Lung (tissue), 12 donors: ENCODE data around the gene SYK. TPM values are rescaled to one million over a fixed set of nuclear protein-coding genes. Genes with fewer than 3 reads are reported as not detected.

ENCODE experiments used
- ATAC-seq: fragments of 200-7000 bp; cut with Tn5 transposase; one replicate; pipeline ENCODE4 v1.9.1; 2020; ENCODE audit warnings: moderate number of reproducible peaks; ENCODE audit not compliant: insufficient read depth, low FRiP score
- DNase-seq, 3 donors: peaks; one replicate each; pipeline ENCODE4 v3.0.0-alpha.2; 2013 to 2017
- H3K27ac ChIP-seq, 2 donors: one replicate each; pipeline ENCODE4 v1.5.1; 2013; ENCODE audit warnings: mild to moderate bottlenecking in 2 of 2, moderate library complexity in 2 of 2, control low read depth in 1 of 2, inconsistent platforms in 1 of 2, low read depth in 1 of 2, low read length in 1 of 2
- H3K27me3 ChIP-seq, 3 donors: one replicate each; pipeline ENCODE4 v1.5.1; 2013; ENCODE audit warnings: low read length in 2 of 3; ENCODE audit not compliant: control insufficient read depth in 3 of 3, insufficient read depth in 3 of 3
- H3K36me3 ChIP-seq, 4 donors: one replicate each; pipeline ENCODE4 v1.5.1; 2013; ENCODE audit warnings: low read length in 4 of 4, mild to moderate bottlenecking in 1 of 4, moderate library complexity in 1 of 4; ENCODE audit not compliant: control insufficient read depth in 4 of 4, insufficient read depth in 4 of 4
- H3K4me1 ChIP-seq, 5 donors: one replicate each; pipeline ENCODE4 v1.5.1; 2013; ENCODE audit warnings: low read length in 5 of 5, mild to moderate bottlenecking in 2 of 5, moderate library complexity in 1 of 5; ENCODE audit not compliant: control insufficient read depth in 5 of 5, insufficient read depth in 5 of 5
- H3K4me3 ChIP-seq: one replicate; pipeline ENCODE4 v1.5.1; 2013; ENCODE audit warnings: mild to moderate bottlenecking, control low read depth, moderate library complexity
- H3K9ac ChIP-seq, 2 donors: one replicate each; pipeline ENCODE4 v1.5.1; 2013; ENCODE audit warnings: low read length in 2 of 2, control low read depth in 1 of 2; ENCODE audit not compliant: insufficient read depth in 1 of 2
- H3K9me3 ChIP-seq, 4 donors: one replicate each; pipeline ENCODE4 v1.5.1; 2013; ENCODE audit warnings: low read length in 3 of 4, mild to moderate bottlenecking in 1 of 4, moderate library complexity in 1 of 4; ENCODE audit not compliant: control insufficient read depth in 4 of 4, insufficient read depth in 3 of 4
- WGBS, 2 donors: extraction: QIAGEN DNeasy Blood & Tissue Kit; methylation state at CpG; one replicate each; pipeline ENCODE4 v1.1.7; 2013; 5-methylcytosine and 5-hydroxymethylcytosine counted together
- polyA plus RNA-seq, 2 donors: library from polyadenylated mRNA; stranded (reverse); fragments of 200-250 nt; gene quantifications; one replicate each; pipeline ENCODE4 v1.2.1, GENCODE V29; 2013
- total RNA-seq, 2 donors: library from RNA; depleted of rRNA in 1 of 2; stranded (reverse); fragments of >200 nt in 1 of 2; gene quantifications; one replicate each; pipeline ENCODE4 v1.2.1, GENCODE V29; 2014 to 2021
- TF ChIP-seq, protein P1 (sequence below): IDR thresholded peaks from 2 replicates; pipeline ENCODE4 v1.5.1; 2012; ENCODE audit warnings: mild to moderate bottlenecking; ENCODE audit errors: control extremely low read depth, extremely low read depth
- donor health status: control.
- donor health status: control.
- donor health status: Bipolar disorder and iron deficiency.
- donor health status: healthy.
- donor health status: DM: yes; HTN: yes; CAD: no.

SYK gene
- total and polyA plus RNA-seq, 4 donors: 13.7 to 71.6 (median 35.0) TPM

DNA sequence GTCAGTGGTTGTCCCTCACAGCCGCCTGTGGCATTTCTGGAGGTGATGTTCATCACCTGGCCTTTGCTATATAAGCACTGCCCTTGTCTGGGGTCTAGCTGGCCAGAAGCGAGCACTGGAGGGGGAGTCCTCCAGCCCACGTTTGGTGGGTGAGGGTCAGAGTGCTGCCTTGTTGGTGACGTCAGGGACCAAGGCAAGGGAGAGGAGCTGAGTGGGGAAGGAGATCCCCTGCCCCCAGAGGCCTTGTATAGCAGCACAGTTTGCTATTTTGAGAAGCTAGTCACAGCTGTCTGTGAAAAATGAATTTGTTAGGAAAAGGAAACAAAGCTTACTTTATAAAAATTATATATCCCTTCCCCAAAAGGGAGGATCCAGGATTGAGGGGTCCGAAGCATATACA is 49.8 kb downstream of the SYK start:
- Histone ChIP-seq H3K4me1 (peaks cover 0 to 8% (median 2%) of the 10 kb centered on the region in 5 donors), H3K4me3 (no peak overlapping the region), H3K9ac (no peak overlapping the region), H3K27ac (no peak overlapping the region), H3K9me3 (no peaks in the 10 kb centered on the region), H3K27me3 (no peaks in the 10 kb centered on the region), H3K36me3 (peaks cover 0 to 2% (median 0%) of the 10 kb centered on the region in 4 donors)
- ATAC-seq (no peak), DNase-seq (peak in 1 of 3 donors; percentile 29)
- 81 to 86% methylated on average over 5 of the region's 5 CpGs for WGBS, 2 donors
- TF ChIP-seq, protein P1, sequence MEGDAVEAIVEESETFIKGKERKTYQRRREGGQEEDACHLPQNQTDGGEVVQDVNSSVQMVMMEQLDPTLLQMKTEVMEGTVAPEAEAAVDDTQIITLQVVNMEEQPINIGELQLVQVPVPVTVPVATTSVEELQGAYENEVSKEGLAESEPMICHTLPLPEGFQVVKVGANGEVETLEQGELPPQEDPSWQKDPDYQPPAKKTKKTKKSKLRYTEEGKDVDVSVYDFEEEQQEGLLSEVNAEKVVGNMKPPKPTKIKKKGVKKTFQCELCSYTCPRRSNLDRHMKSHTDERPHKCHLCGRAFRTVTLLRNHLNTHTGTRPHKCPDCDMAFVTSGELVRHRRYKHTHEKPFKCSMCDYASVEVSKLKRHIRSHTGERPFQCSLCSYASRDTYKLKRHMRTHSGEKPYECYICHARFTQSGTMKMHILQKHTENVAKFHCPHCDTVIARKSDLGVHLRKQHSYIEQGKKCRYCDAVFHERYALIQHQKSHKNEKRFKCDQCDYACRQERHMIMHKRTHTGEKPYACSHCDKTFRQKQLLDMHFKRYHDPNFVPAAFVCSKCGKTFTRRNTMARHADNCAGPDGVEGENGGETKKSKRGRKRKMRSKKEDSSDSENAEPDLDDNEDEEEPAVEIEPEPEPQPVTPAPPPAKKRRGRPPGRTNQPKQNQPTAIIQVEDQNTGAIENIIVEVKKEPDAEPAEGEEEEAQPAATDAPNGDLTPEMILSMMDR: no peak

DNA sequence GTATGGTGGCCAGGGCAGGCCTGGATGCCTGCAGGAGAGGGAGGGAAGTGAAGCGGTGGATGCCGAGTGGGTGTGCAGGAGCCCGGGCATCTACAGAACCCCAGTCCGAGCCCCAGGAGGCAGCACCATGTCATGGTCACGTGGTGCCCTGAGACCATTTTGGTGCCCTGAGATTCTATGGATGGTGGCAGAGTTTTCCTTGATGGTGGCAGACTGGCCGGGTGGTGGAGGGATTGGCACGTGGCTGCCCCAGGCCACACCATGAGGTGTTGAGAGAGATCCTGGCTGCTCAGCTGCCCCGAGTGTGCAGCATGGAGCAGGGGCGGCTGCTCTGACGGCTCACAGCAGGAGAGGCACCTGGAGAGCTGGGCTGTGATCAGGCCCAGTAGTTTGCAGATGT is 52.3 kb downstream of the SYK start:
- DNase-seq: no peak
- H3K36me3 ChIP-seq: peaks cover 0 to 2% (median 0%) of the 10 kb centered on the region in 4 donors
- WGBS, 2 donors: 94% methylated on average over 10 of the region's 10 CpGs

DNA sequence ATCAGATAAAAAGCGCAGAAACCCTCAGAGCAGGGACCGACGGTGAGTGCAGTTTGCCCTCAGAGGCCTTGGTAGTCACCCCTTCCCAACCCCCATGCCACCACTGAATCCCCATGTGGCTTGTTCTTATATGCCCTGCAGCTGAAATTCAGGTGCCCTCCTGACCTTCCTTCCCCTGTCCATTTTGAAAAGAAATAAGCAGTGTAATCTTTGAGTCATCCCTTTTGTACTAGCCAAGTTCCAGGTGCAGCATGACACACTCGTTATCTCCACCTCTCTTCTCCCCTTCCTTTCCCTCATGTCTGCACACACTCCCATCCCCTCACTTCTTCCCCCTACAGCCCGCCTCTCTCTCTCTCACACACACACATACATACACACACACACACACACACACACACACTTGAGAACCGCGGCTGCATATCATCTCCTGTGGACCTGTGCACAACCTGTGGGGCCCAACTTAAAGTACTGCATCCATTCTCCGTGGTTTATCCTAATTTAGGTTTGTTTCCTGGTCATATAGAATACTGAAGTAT is 53.1 kb downstream of the SYK start:
- H3K36me3 ChIP-seq: peaks cover 0 to 2% (median 0%) of the 10 kb centered on the region in 4 donors
- no peak for ATAC-seq
- no peak for DNase-seq
- TF ChIP-seq, protein P1: no peak
- WGBS, 2 donors: 64 to 72% methylated on average over 8 of the region's 8 CpGs
- no peak overlapping the region for H3K9ac ChIP-seq
- H3K9me3 ChIP-seq: no peaks in the 10 kb centered on the region
- no peak overlapping the region for H3K4me3 ChIP-seq
- H3K4me1 ChIP-seq: peaks cover 0 to 8% (median 2%) of the 10 kb centered on the region in 5 donors
- H3K27ac ChIP-seq: no peak overlapping the region
- no peaks in the 10 kb centered on the region for H3K27me3 ChIP-seq

More for the DNA sequence above, 52.3 kb downstream of the SYK start:
- peaks cover 0 to 8% (median 2%) of the 10 kb centered on the region in 5 donors for H3K4me1 ChIP-seq
- no peak overlapping the region for H3K27ac ChIP-seq
- no peaks in the 10 kb centered on the region for H3K9me3 ChIP-seq
- TF ChIP-seq, protein P1: no peak
- no peaks in the 10 kb centered on the region for H3K27me3 ChIP-seq
- no peak overlapping the region for H3K4me3 ChIP-seq
- H3K9ac ChIP-seq: no peak overlapping the region
- no peak for ATAC-seq
